ENCODE measurements around the gene GRIP1.

The GRIP1 gene

DNA sequence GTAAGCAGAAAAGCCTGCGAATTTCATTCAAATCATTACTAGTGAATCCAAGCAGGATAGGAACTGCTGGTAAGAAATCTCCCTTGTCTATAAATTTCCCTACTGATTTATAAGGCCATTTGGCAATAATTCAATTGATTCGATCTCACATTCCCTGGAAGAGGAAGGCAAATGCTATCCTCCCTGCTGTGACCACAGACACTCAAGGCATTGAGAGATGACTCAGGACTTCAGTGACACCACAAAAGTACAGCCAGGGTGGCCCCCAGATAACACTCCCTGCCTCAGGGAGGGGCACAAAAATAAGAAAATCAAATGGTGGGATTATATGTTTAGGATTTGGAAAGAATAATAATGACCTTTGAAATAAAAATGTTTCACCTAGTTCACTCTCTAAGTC is 162.7 kb downstream of the GRIP1 start:
- no peaks in the 10 kb centered on the region for H3K27me3 ChIP-seq
- no peaks in the 10 kb centered on the region for H3K4me1 ChIP-seq
- no peaks in the 10 kb centered on the region for H3K36me3 ChIP-seq
- TF ChIP-seq, protein P1, sequence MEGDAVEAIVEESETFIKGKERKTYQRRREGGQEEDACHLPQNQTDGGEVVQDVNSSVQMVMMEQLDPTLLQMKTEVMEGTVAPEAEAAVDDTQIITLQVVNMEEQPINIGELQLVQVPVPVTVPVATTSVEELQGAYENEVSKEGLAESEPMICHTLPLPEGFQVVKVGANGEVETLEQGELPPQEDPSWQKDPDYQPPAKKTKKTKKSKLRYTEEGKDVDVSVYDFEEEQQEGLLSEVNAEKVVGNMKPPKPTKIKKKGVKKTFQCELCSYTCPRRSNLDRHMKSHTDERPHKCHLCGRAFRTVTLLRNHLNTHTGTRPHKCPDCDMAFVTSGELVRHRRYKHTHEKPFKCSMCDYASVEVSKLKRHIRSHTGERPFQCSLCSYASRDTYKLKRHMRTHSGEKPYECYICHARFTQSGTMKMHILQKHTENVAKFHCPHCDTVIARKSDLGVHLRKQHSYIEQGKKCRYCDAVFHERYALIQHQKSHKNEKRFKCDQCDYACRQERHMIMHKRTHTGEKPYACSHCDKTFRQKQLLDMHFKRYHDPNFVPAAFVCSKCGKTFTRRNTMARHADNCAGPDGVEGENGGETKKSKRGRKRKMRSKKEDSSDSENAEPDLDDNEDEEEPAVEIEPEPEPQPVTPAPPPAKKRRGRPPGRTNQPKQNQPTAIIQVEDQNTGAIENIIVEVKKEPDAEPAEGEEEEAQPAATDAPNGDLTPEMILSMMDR (IDR thresholded peaks at IDR 0.05; ENCODE audit: low read depth, low read length) = no peak
- H3K4me3 ChIP-seq (ENCODE audit: low read depth, low read length) = no peak overlapping the region
- no peak for DNase-seq
- H3K9me3 ChIP-seq = no peaks in the 10 kb centered on the region; the same call in 1 of the 2 replicates

DNA sequence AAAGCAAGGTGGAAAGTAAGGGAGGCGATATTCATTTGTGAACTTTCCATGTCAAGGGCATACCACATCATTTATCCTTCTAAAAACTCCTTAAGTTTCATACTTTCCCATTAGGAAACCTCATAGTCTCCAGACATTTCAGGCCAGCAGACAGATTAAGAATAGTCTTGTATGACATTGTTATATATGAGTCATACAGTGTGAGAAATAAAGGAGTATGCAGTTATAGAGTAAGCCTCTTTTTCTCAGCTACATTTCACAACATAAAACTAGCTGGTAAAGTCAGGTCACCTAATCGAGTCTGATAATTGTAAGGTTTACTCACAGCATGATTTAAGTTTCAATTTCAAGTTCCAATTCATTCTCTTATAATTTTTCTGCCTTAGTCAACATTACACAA is 164.3 kb downstream of the GRIP1 start:
- no peak for DNase-seq

DNA sequence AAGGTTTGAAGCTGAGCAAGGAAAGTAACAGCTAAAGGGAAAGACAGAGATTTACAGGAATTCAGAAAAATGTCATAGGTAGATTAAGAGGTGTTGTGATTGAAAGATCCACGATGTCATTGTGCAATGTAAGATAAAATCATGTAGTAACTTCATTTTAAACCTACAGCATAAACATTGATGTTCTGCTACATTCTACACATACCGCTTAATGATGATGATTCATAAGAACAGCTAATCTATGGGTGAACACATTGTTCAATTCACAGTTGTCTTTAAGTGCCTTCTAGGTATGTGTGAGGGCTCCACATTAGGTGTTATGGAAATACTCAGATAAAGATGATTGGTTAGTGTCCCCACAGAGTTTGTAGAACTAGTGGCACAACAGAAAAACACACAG is 170.9 kb downstream of the GRIP1 start:
- no peak for DNase-seq
- H3K36me3 ChIP-seq = no peaks in the 10 kb centered on the region
- H3K9me3 ChIP-seq = no peaks in the 10 kb centered on the region
- TF ChIP-seq, protein P1 (IDR thresholded peaks at IDR 0.05; ENCODE audit: low read depth, low read length) = no peak
- no peaks in the 10 kb centered on the region for H3K4me1 ChIP-seq
- no peak overlapping the region for H3K4me3 ChIP-seq (ENCODE audit: low read depth, low read length)
- no peaks in the 10 kb centered on the region for H3K27me3 ChIP-seq

More for the DNA sequence above, 164.3 kb downstream of the GRIP1 start:
- H3K9me3 ChIP-seq = no peaks in the 10 kb centered on the region; the same call in 1 of the 2 replicates
- no peaks in the 10 kb centered on the region for H3K27me3 ChIP-seq
- TF ChIP-seq, protein P1 (IDR thresholded peaks at IDR 0.05; ENCODE audit: low read depth, low read length) = no peak
- no peak overlapping the region for H3K4me3 ChIP-seq (ENCODE audit: low read depth, low read length)
- H3K36me3 ChIP-seq = no peaks in the 10 kb centered on the region
- H3K4me1 ChIP-seq = no peaks in the 10 kb centered on the region

- H3K36me3 ChIP-seq = no peaks in the 10 kb centered on the region
- H3K4me1 ChIP-seq = no peaks in the 10 kb centered on the region
- H3K9me3 ChIP-seq = no peaks in the 10 kb centered on the region
- TF ChIP-seq, protein P1 (IDR thresholded peaks at IDR 0.05; ENCODE audit: low read depth, low read length) = no peak
- no peak for DNase-seq
- H3K4me3 ChIP-seq (ENCODE audit: low read depth, low read length) = no peak overlapping the region
- no peaks in the 10 kb centered on the region for H3K27me3 ChIP-seq
These were observed 175.1 kb downstream of the GRIP1 start for GRCh38 chr12:66503746-66504145.

- TF ChIP-seq, protein P1 (IDR thresholded peaks at IDR 0.05; ENCODE audit: low read depth, low read length) = no peak
- H3K4me3 ChIP-seq (ENCODE audit: low read depth, low read length) = no peak overlapping the region
These were observed 176.0 kb downstream of the GRIP1 start for GRCh38 chr12:66502911-66503310.

DNA sequence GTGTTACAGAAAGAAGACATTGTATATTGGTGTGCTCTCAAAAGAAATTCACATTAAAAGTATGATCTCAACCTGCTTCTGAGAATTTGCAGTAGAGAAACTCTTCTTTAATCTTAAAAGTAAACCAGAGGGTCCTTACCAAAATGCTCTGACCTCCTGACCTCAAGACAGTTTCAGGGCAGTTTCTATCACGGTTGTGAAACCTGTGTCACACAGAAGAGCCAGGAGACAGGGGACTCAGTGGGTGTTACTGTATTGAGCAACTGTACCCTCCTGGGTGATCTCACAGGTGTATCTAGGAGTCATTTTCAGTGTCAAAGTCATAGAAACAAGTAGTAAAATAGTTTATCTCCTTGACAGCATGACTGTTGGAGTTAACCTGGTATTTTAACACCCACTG is 178.0 kb downstream of the GRIP1 start:
- Histone ChIP-seq H3K4me3 (ENCODE audit: low read depth, low read length) (no peak overlapping the region), H3K36me3 (no peaks in the 10 kb centered on the region), H3K27me3 (no peaks in the 10 kb centered on the region), H3K4me1 (no peaks in the 10 kb centered on the region), H3K9me3 (no peaks in the 10 kb centered on the region)
- DNase-seq = no peak
- TF ChIP-seq, protein P1 (IDR thresholded peaks at IDR 0.05; ENCODE audit: low read depth, low read length) = no peak

More at GRCh38 chr12:66502911-66503310, 176.0 kb downstream of the GRIP1 start:
- Histone ChIP-seq H3K4me1 (no peaks in the 10 kb centered on the region), H3K27me3 (no peaks in the 10 kb centered on the region), H3K36me3 (no peaks in the 10 kb centered on the region), H3K9me3 (no peaks in the 10 kb centered on the region)
- DNase-seq = no peak

All from BE2C (cell line).